WTC11 (cell line): ENCODE measurements around the gene MTMR3.

ENCODE experiments used
- CREB1 ChIP-seq: sonication (generic); formaldehyde crosslinking; IDR thresholded peaks from 2 replicates; pipeline ENCODE4 v1.8.0; 2023; ENCODE audit warnings: mild to moderate bottlenecking, missing genetic modification reagents
- E2F1 ChIP-seq: sonication (generic); formaldehyde crosslinking; IDR thresholded peaks from 2 replicates; pipeline ENCODE4 v1.8.0; 2022; ENCODE audit warnings: mild to moderate bottlenecking, missing genetic modification reagents
- GABPB1 ChIP-seq: sonication (generic); formaldehyde crosslinking; IDR thresholded peaks from 2 replicates; pipeline ENCODE4 v1.8.1; 2023; ENCODE audit warnings: mild to moderate bottlenecking, missing genetic modification reagents
- JUN ChIP-seq: sonication (generic); formaldehyde crosslinking; IDR thresholded peaks from 2 replicates; pipeline ENCODE4 v1.8.0; 2023; ENCODE audit warnings: mild to moderate bottlenecking, missing genetic modification reagents
- NR3C1 ChIP-seq: sonication (generic); formaldehyde crosslinking; conservative IDR thresholded peaks from 2 replicates; pipeline ENCODE4 v1.8.1; 2023; ENCODE audit warnings: low read depth, mild to moderate bottlenecking, missing genetic modification reagents
- RELA ChIP-seq: sonication (generic); formaldehyde crosslinking; IDR thresholded peaks from 2 replicates; pipeline ENCODE4 v1.8.1; 2022; ENCODE audit warnings: missing genetic modification reagents, mild to moderate bottlenecking, borderline replicate concordance
- SP1 ChIP-seq: sonication (generic); formaldehyde crosslinking; conservative IDR thresholded peaks from 2 replicates; pipeline ENCODE4 v1.8.1; 2022; ENCODE audit warnings: missing genetic modification reagents
- TEAD4 ChIP-seq: sonication (generic); formaldehyde crosslinking; IDR thresholded peaks from 2 replicates; pipeline ENCODE4 v1.8.0; 2022; ENCODE audit warnings: mild to moderate bottlenecking, missing genetic modification reagents
- ZNF121 ChIP-seq: sonication (generic); formaldehyde crosslinking; IDR thresholded peaks from 2 replicates; pipeline ENCODE4 v1.8.0; 2023; ENCODE audit warnings: missing genetic modification reagents
- TF ChIP-seq, protein P1 (sequence below): fragments of 200-600 bp; IDR thresholded peaks from 2 replicates; pipeline ENCODE4 v1.8.0; 2022; ENCODE audit warnings: antibody characterized with exemption
- TF ChIP-seq, protein P2 (sequence below): sonication (generic); formaldehyde crosslinking; IDR thresholded peaks from 2 replicates; pipeline ENCODE4 v1.8.1; 2023; ENCODE audit warnings: mild to moderate bottlenecking, missing genetic modification reagents, moderate library complexity

- TF ChIP-seq ZNF121 (no peak), E2F1 (CRISPR knock-in tag) (no peak), NR3C1 (CRISPR knock-in tag) (no peak), JUN (CRISPR knock-in tag) (no peak), TEAD4 (no peak), SP1 (CRISPR knock-in tag) (no peak), CREB1 (CRISPR knock-in tag) (no peak), GABPB1 (no peak), RELA (CRISPR knock-in tag) (no peak)
- TF ChIP-seq, protein P1, sequence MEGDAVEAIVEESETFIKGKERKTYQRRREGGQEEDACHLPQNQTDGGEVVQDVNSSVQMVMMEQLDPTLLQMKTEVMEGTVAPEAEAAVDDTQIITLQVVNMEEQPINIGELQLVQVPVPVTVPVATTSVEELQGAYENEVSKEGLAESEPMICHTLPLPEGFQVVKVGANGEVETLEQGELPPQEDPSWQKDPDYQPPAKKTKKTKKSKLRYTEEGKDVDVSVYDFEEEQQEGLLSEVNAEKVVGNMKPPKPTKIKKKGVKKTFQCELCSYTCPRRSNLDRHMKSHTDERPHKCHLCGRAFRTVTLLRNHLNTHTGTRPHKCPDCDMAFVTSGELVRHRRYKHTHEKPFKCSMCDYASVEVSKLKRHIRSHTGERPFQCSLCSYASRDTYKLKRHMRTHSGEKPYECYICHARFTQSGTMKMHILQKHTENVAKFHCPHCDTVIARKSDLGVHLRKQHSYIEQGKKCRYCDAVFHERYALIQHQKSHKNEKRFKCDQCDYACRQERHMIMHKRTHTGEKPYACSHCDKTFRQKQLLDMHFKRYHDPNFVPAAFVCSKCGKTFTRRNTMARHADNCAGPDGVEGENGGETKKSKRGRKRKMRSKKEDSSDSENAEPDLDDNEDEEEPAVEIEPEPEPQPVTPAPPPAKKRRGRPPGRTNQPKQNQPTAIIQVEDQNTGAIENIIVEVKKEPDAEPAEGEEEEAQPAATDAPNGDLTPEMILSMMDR, result no peak
- TF ChIP-seq, protein P2, sequence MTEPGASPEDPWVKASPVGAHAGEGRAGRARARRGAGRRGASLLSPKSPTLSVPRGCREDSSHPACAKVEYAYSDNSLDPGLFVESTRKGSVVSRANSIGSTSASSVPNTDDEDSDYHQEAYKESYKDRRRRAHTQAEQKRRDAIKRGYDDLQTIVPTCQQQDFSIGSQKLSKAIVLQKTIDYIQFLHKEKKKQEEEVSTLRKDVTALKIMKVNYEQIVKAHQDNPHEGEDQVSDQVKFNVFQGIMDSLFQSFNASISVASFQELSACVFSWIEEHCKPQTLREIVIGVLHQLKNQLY (CRISPR knock-in tag), result no peak
Observed at GRCh38 chr22:29912141-29912540, 29.2 kb downstream of the MTMR3 start.
